ENCODE measurements around the gene PRKCE. TPM values are rescaled to one million over a fixed set of nuclear protein-coding genes. Genes with fewer than 3 reads are reported as not detected.

The PRKCE gene
- total RNA-seq, 2 experiments from 2014 or later, result 15.4 to 16.2 TPM

- DNase-seq (no peak), ATAC-seq (no peak)
- Mint-ChIP-seq H3K9me3 (ENCODE audit: insufficient read depth) (no peaks in the 10 kb centered on the region), H3K4me1 (ENCODE audit: low read depth) (peaks cover 36% of the 10 kb centered on the region), H3K27me3 (ENCODE audit: low read depth) (no peaks in the 10 kb centered on the region), H3K4me3 (no peak overlapping the region), H3K36me3 (ENCODE audit: low read depth) (peaks cover 6% of the 10 kb centered on the region), H3K27ac (no peak overlapping the region)
- ChIA-PET POLR2A (no interaction called here), CTCF (interaction anchor here (1.0 kb wide), 1 partner anchor 189 kb away, joined by 3 read pairs; no protein-coding TSS in a partner anchor)
Measured at GRCh38 chr2:46174345-46175170, 523.1 kb downstream of the PRKCE start.

DNA sequence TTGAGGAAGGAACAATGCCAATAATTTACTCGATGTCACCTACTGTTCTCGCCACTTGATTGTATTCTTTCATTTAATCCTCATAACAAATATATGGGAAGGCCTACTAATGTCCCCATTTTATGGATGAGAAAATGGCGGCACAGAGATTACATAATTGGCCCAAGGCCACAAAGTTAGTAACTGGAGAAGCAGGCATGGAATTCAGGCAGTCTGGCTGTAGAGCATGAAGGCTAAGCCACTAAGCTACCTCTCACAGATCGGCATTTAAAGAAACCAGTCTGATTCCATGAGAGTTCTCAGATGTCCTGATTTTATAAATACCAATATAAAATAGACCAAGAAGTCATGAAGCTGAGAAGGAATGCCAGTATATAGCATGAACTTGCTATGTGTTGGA lies 523.9 kb downstream of the PRKCE start:
- Mint-ChIP-seq H3K4me3 (no peak overlapping the region), H3K27me3 (ENCODE audit: low read depth) (no peaks in the 10 kb centered on the region), H3K9me3 (ENCODE audit: insufficient read depth) (no peaks in the 10 kb centered on the region), H3K4me1 (ENCODE audit: low read depth) (peaks cover 42% of the 10 kb centered on the region), H3K27ac (no peak overlapping the region), H3K36me3 (ENCODE audit: low read depth) (peaks cover 6% of the 10 kb centered on the region)
- POLR2A ChIA-PET, result no interaction called here
- ATAC-seq, result no peak
- DNase-seq, result no peak
- CTCF ChIA-PET, result no interaction called here

DNA sequence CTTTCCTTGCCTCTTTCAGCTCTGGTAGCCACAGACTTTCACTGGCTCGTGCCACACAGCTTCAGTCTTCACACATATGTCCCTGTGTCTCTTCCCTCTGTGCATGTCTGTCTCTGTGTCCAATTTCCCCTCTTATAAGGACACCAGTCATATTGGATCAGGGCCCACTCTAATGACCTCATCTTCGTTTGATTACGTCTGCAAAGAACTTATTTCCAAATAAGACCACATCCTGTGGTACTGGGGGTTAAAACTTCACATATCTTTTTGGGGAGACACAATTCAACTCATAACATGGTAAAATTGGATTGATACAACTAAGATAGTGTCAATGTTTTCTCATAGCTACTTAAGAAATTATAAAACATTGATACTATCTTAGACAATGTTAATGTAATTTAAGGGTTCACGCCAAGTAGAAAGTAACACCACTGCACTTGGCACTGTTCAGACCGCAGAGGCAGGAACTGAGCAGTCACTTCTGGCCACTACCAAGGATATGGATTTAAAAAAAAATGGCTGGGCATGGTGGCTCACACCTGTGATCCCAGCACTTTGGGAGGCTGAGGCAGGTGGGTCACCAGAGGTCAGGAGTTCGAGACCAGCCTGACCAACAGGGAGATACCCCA lies 526.1 kb downstream of the PRKCE start:
- DNase-seq (peak; percentile 28), ATAC-seq (peak; percentile 22)
- POLR2A ChIA-PET, result no interaction called here
- CTCF ChIA-PET, result no interaction called here
- Mint-ChIP-seq H3K36me3 (ENCODE audit: low read depth) (peaks cover 6% of the 10 kb centered on the region), H3K9me3 (ENCODE audit: insufficient read depth) (no peaks in the 10 kb centered on the region), H3K27me3 (ENCODE audit: low read depth) (no peaks in the 10 kb centered on the region), H3K4me1 (ENCODE audit: low read depth) (peaks cover 42% of the 10 kb centered on the region), H3K27ac (peak overlapping the region; percentile 50), H3K4me3 (no peak overlapping the region)

- Mint-ChIP-seq H3K27me3 (ENCODE audit: low read depth) (no peaks in the 10 kb centered on the region), H3K36me3 (ENCODE audit: low read depth) (peaks cover 7% of the 10 kb centered on the region), H3K9me3 (ENCODE audit: insufficient read depth) (no peaks in the 10 kb centered on the region), H3K4me1 (ENCODE audit: low read depth) (peaks cover 42% of the 10 kb centered on the region), H3K4me3 (no peak overlapping the region), H3K27ac (peak overlapping the region; percentile 85)
- POLR2A ChIA-PET, result no interaction called here
- DNase-seq (peak; percentile 79), ATAC-seq (peak; percentile 95)
- CTCF ChIA-PET, result no interaction called here
Measured at GRCh38 chr2:46179037-46179621, 527.7 kb downstream of the PRKCE start.

- CTCF ChIA-PET, result no interaction called here
- Mint-ChIP-seq H3K27ac (no peak overlapping the region), H3K36me3 (ENCODE audit: low read depth) (peaks cover 7% of the 10 kb centered on the region), H3K27me3 (ENCODE audit: low read depth) (no peaks in the 10 kb centered on the region), H3K4me3 (no peak overlapping the region), H3K4me1 (ENCODE audit: low read depth) (peaks cover 42% of the 10 kb centered on the region), H3K9me3 (ENCODE audit: insufficient read depth) (no peaks in the 10 kb centered on the region)
- no peak for ATAC-seq
- POLR2A ChIA-PET, result no interaction called here
- DNase-seq, result no peak
Measured at GRCh38 chr2:46180189-46180588, 528.7 kb downstream of the PRKCE start.

DNA sequence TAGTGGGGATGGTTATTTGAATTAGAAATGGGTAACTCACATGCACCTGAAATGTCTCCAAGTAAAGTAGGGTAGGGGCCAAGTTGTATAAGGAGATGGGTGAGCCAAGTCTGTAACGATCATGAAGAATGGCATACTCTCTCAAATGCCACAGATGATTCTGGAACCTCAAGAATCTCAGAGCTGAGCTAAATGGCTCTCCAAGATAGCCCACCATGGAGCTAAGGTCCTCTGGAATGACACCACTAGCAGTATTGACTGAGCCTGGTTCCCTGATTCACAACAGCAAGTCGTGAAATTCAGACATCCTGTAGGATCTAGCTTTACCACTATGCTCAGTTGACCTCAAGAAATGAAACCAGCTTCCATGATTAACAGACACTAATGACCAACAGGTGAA lies 529.8 kb downstream of the PRKCE start:
- H3K27ac Mint-ChIP-seq, result no peak overlapping the region
- no peak overlapping the region for H3K4me3 Mint-ChIP-seq
- H3K4me1 Mint-ChIP-seq (ENCODE audit: low read depth), result peaks cover 33% of the 10 kb centered on the region
- H3K27me3 Mint-ChIP-seq (ENCODE audit: low read depth), result no peaks in the 10 kb centered on the region
- ChIA-PET CTCF (no interaction called here), POLR2A (no interaction called here)
- H3K36me3 Mint-ChIP-seq (ENCODE audit: low read depth), result peaks cover 7% of the 10 kb centered on the region
- H3K9me3 Mint-ChIP-seq (ENCODE audit: insufficient read depth), result no peaks in the 10 kb centered on the region
- DNase-seq, result no peak
- no peak for ATAC-seq

DNA sequence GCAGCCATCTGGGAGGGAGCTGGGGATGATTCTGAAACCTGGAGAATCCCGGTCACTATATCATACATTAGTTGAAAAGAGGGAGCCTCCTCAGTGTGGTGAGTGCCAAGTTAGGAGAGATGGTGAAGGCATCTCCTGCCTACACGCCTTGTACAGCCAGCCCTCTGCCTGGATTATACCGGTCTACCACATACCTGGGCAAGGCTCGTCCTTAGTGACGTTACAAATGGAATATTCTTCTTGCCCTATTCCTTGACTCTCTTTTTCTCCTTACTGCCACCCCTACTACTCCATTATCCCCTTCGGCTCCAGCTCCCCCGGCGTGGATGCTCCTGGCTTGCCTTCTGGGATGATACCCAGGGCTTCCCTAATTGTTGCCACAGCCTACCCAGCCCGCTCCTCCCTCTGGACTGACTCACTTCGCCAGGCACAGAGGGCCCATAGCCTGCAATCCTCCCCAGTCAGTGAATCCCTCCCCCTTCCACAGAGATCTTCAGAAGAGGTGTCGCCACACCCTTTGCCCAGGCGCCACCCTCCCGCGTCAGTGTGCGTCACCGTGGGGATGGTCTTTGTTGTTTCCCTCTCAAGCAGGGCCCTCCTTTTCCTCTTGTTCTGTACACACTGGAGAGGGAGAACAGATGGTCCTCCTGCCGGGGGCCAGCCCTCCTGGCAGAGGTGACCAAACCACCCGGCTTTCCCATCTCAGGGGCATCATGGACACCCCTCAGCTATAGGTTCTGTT lies 530.5 kb downstream of the PRKCE start:
- no peaks in the 10 kb centered on the region for H3K27me3 Mint-ChIP-seq (ENCODE audit: low read depth)
- DNase-seq (no peak), ATAC-seq (no peak)
- H3K36me3 Mint-ChIP-seq (ENCODE audit: low read depth), result peaks cover 8% of the 10 kb centered on the region
- POLR2A ChIA-PET, result no interaction called here
- CTCF ChIA-PET, result no interaction called here
- H3K27ac Mint-ChIP-seq, result no peak overlapping the region
- H3K9me3 Mint-ChIP-seq (ENCODE audit: insufficient read depth), result no peaks in the 10 kb centered on the region
- no peak overlapping the region for H3K4me3 Mint-ChIP-seq
- peaks cover 29% of the 10 kb centered on the region for H3K4me1 Mint-ChIP-seq (ENCODE audit: low read depth)

DNA sequence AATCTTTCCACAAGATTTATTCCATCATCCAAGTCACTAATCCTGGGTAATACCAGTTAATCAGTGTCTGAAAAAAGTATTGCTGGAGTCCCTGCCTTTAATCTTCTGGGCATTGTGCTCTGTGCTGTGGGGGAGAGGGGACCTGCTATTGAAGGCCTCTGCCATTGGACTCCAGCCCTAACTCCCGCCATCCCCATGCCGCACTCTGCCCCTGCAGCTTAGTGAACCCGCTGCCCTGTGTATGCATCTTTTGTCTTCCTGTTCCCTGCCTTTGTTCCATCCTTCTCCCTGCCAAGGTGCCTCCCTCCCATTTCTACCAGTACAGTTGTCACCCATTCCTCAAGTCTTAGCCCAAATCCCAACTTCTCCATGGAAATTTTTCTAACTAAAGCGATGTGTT lies 532.0 kb downstream of the PRKCE start:
- Mint-ChIP-seq H3K4me3 (no peak overlapping the region), H3K27ac (no peak overlapping the region), H3K4me1 (ENCODE audit: low read depth) (peaks cover 32% of the 10 kb centered on the region), H3K9me3 (ENCODE audit: insufficient read depth) (no peaks in the 10 kb centered on the region), H3K36me3 (ENCODE audit: low read depth) (peaks cover 5% of the 10 kb centered on the region), H3K27me3 (ENCODE audit: low read depth) (no peaks in the 10 kb centered on the region)
- CTCF ChIA-PET, result no interaction called here
- no peak for DNase-seq
- POLR2A ChIA-PET, result no interaction called here
- ATAC-seq, result no peak

DNA sequence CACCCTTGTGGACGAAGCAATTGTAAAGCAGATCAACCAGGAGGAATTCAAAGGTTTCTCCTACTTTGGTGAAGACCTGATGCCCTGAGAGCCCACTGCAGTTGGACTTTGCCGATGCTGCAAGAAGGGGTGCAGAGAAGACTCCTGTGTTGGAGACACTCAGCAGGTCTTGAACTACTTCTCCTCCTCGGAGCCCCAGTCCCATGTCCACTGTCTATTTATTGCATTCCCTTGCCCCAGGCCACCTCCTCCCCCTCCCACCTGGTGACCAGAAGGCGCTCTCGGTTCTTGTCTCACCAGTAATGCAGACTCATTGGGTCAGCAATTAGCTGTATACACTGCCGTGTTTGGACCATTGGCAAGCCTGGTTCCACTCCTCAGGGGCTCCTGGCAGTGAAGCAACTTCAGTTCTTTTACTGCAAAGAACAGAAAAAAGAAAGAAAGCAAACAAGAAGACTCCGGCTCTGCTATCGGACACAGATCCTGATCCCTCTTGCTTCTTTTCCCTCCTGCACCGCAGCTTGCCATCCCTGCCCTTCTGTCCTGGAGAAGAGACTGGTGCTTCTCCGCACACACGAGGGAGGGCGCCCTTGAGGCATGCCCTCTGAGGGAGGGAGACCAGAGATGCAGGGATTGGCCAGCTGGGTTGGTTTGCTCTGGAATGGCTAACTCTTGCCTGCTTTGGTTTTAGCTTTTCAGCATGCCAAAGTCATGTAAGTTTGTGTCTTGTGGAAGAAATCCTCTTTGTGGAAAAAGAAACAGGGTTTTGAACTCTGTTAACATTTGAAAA lies 533.5 kb downstream of the PRKCE start:
- DNase-seq (no peak), ATAC-seq (no peak)
- peaks cover 18% of the 10 kb centered on the region for H3K4me1 Mint-ChIP-seq (ENCODE audit: low read depth)
- no peak overlapping the region for H3K27ac Mint-ChIP-seq
- no peak overlapping the region for H3K4me3 Mint-ChIP-seq
- CTCF ChIA-PET, result interaction anchor here (0.7 to 1.3 kb wide), 3 partner anchors 51 to 1702 kb away, joined by 3 to 5 read pairs (median 4); no protein-coding TSS in a partner anchor
- H3K9me3 Mint-ChIP-seq (ENCODE audit: insufficient read depth), result no peaks in the 10 kb centered on the region
- POLR2A ChIA-PET, result no interaction called here
- H3K27me3 Mint-ChIP-seq (ENCODE audit: low read depth), result no peaks in the 10 kb centered on the region
- H3K36me3 Mint-ChIP-seq (ENCODE audit: low read depth), result peaks cover 5% of the 10 kb centered on the region

DNA sequence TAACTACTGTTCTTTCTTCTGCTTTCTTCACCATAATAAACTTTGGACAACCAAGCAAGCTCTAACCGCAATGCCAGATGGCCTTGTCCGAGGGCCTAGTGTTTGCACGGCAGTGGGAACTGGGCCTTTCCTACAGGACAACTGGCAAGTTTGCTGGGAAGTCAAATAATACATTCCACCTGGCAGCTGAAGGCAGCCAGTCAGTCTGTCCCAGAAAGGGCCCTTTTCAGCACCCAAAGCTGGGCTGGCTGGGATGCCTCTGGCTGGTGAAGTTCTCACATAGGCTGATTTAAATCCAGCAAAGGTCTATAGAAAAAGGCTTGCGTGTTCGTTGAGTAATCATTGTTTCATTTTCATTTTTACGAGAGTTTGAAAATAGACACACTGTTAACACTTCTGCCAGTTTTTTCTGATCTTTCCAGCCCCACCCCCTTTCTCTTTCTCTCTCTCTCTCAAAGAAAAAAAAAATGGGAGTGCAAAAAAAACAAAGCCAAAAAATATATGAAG lies 535.7 kb downstream of the PRKCE start:
- ChIA-PET POLR2A (no interaction called here), CTCF (interaction anchor here (1.5 to 1.6 kb wide), 2 partner anchors 179 to 181 kb away, joined by 3 read pairs; no protein-coding TSS in a partner anchor)
- Mint-ChIP-seq H3K9me3 (ENCODE audit: insufficient read depth) (no peaks in the 10 kb centered on the region), H3K4me1 (ENCODE audit: low read depth) (peaks cover 16% of the 10 kb centered on the region), H3K27ac (peak overlapping the region; percentile 91), H3K27me3 (ENCODE audit: low read depth) (peaks cover 8% of the 10 kb centered on the region), H3K4me3 (peak overlapping the region; percentile 68), H3K36me3 (ENCODE audit: low read depth) (peaks cover 5% of the 10 kb centered on the region)
- peak; percentile 87 for ATAC-seq
- DNase-seq, result peak; percentile 62

DNA sequence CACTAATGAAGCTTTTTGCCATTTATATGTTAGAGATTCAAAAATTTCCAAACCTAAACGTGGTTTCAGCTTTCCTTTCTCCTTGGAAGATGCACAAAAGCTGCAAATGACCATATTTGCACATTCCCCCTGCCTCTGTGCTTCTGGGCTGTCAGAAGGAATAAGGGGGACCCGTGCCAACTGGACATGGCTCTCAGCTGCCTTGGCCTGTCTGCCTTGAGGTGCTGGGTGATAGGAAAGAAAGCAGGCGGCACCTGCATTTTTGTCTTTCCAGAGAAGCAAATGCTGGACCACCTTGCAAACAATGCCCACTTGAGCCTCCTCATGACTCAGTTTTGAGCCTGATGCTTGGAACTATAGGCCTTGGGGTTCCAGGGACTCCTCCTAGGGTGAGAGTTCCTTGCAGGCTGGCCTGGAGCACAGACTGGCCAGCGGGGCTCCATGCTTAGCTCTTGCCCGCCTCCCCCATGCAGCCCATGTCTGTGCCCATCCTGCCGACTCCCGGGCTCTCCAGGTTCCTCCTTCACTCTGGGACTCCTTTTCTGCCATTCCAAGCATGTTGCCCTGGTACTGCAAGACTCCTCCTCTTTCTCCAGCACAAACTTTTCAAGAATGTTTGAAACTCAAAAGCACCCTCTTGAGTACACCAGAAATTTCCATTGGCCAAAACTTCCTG lies 536.7 kb downstream of the PRKCE start:
- Mint-ChIP-seq H3K4me3 (no peak overlapping the region), H3K4me1 (ENCODE audit: low read depth) (peaks cover 16% of the 10 kb centered on the region), H3K27ac (no peak overlapping the region), H3K27me3 (ENCODE audit: low read depth) (peaks cover 8% of the 10 kb centered on the region), H3K36me3 (ENCODE audit: low read depth) (peaks cover 5% of the 10 kb centered on the region), H3K9me3 (ENCODE audit: insufficient read depth) (no peaks in the 10 kb centered on the region)
- ChIA-PET CTCF (interaction anchor here (1.5 kb wide), 1 partner anchor 180 kb away, joined by 3 read pairs; no protein-coding TSS in a partner anchor), POLR2A (no interaction called here)
- peak; percentile 19 for DNase-seq
- no peak for ATAC-seq

Measured in activated CD8-positive, alpha-beta T cell treated with anti-CD3 and anti-CD28 coated beads, Interleukin-2, amount 10 ng/mL, durations not matched to agents 7 days and 5 days (primary cell).